Natural killer cell (primary cell): Measurements from ENCODE around the gene CGREF1. TPM values are rescaled to one million over a fixed set of nuclear protein-coding genes. Genes with fewer than 3 reads are reported as not detected.

Experiments used
- ATAC-seq, 3 donors: fragments of 150-1000 bp in 2 of 3; fragments of 200-7000 bp in 1 of 3; cut with Tn5 transposase; 1 replicate in 1 of 3; 2 replicates in 2 of 3; pipeline ENCODE4 v1.10.0; 2021; ENCODE audit warnings: mild to moderate bottlenecking in 2 of 3, moderate library complexity in 2 of 3
- DNase-seq, 2 donors: peaks; one replicate each; pipeline versions ENCODE4 v3.0.0 to v3.0.0-alpha.2; 2013 to 2021; ENCODE audit warnings: mixed read lengths in 1 of 2
- H3K27ac ChIP-seq: one replicate; pipeline ENCODE4 v1.5.1; 2013; ENCODE audit warnings: mild to moderate bottlenecking, low read length
- H3K27me3 ChIP-seq: one replicate; pipeline ENCODE4 v1.6.1; 2013; ENCODE audit warnings: low read length; ENCODE audit not compliant: control insufficient read depth, insufficient read depth
- H3K36me3 ChIP-seq: one replicate; pipeline ENCODE4 v1.6.1; 2013; ENCODE audit warnings: low read length; ENCODE audit not compliant: control insufficient read depth, insufficient read depth
- H3K4me1 ChIP-seq: one replicate; pipeline ENCODE4 v1.6.1; 2013; ENCODE audit warnings: low read length; ENCODE audit not compliant: control insufficient read depth, insufficient read depth
- H3K4me3 ChIP-seq: one replicate; pipeline ENCODE4 v1.5.1; 2013; ENCODE audit warnings: low read length
- H3K9me3 ChIP-seq: one replicate; pipeline ENCODE4 v1.6.1; 2013; ENCODE audit warnings: low read length; ENCODE audit not compliant: control insufficient read depth, insufficient read depth
- H3K27ac Mint-ChIP-seq, 2 donors: one replicate each; pipeline ENCODE4 v1.8.0; 2022; ENCODE audit warnings: mild to moderate bottlenecking in 2 of 2, mixed read lengths in 2 of 2, moderate library complexity in 1 of 2
- H3K27me3 Mint-ChIP-seq, 2 donors: one replicate each; pipeline ENCODE4 v1.8.0; 2022; ENCODE audit warnings: low read depth in 2 of 2, mixed read lengths in 2 of 2
- H3K36me3 Mint-ChIP-seq: one replicate; pipeline ENCODE4 v1.8.0; 2022; ENCODE audit warnings: mixed read lengths
- H3K4me1 Mint-ChIP-seq, 2 donors: one replicate each; pipeline ENCODE4 v1.8.0; 2022; ENCODE audit warnings: mixed read lengths in 2 of 2
- H3K4me3 Mint-ChIP-seq: one replicate; pipeline ENCODE4 v1.8.0; 2022; ENCODE audit warnings: mild to moderate bottlenecking, moderate library complexity, mixed read lengths
- H3K9me3 Mint-ChIP-seq, 2 donors: one replicate each; pipeline ENCODE4 v1.8.0; 2022; ENCODE audit warnings: mixed read lengths in 2 of 2
- CTCF ChIP-seq: fragments of 200-600 bp; IDR thresholded peaks from one replicate; pipeline ENCODE4 v1.8.0; 2022; ENCODE audit warnings: antibody characterized with exemption
- WGBS: methylation state at CpG from one replicate; pipeline ENCODE4 v1.1.7; 2013; ENCODE audit warnings: missing lambda C conversion rate; ENCODE audit not compliant: insufficient coverage; 5-methylcytosine and 5-hydroxymethylcytosine counted together
- intact Hi-C: fragments of 100-400 bp; cut with micrococcal nuclease; formaldehyde crosslinking; loops from one replicate; pipeline ENCODE4 v1.14.2; 2022
- total RNA-seq, 4 donors: library from RNA; stranded (reverse); fragments of 120-200 nt in 1 of 4; gene quantifications; one replicate each; pipeline versions ENCODE4 v1.2.3 to v1.2.4, GENCODE V29; 2013 to 2022

The CGREF1 gene
- total RNA-seq, 3 donors from 2014 or later (not counting 1 experiment from before 2014, with no cell fraction given) = not detected

- no peaks in the 10 kb centered on the region for H3K4me1 Mint-ChIP-seq
- DNase-seq (no peak), ATAC-seq (no peak)
- Histone ChIP-seq H3K4me3 (no peak overlapping the region), H3K36me3 (no peaks in the 10 kb centered on the region), H3K9me3 (no peaks in the 10 kb centered on the region), H3K4me1 (no peaks in the 10 kb centered on the region), H3K27ac (no peak overlapping the region), H3K27me3 (no peaks in the 10 kb centered on the region)
- H3K27ac Mint-ChIP-seq = no peak overlapping the region
- WGBS = 87% methylated on average over 5 of the region's 5 CpGs
- H3K36me3 Mint-ChIP-seq = no peaks in the 10 kb centered on the region
- H3K9me3 Mint-ChIP-seq = no peaks in the 10 kb centered on the region
- TF ChIP-seq CTCF = no peak
- no peak overlapping the region for H3K4me3 Mint-ChIP-seq
- intact Hi-C loops = loop anchor here (1.0 kb wide), 1 partner anchor 178 kb away; no protein-coding TSS in a partner anchor
- H3K27me3 Mint-ChIP-seq = peaks cover 0 to 2% of the 10 kb centered on the region in 2 donors
Measured at GRCh38 chr2:27102329-27102728, 16.6 kb downstream of the CGREF1 start.

GRCh38 chr2:27100036-27100435, 18.9 kb downstream of the CGREF1 start:
- H3K4me3 ChIP-seq = no peak overlapping the region

GRCh38 chr2:27099334-27099955, 19.5 kb downstream of the CGREF1 start:
- Histone ChIP-seq H3K9me3 (no peaks in the 10 kb centered on the region), H3K27me3 (no peaks in the 10 kb centered on the region), H3K4me1 (peaks cover 9% of the 10 kb centered on the region), H3K36me3 (no peaks in the 10 kb centered on the region), H3K4me3 (no peak overlapping the region), H3K27ac (no peak overlapping the region)
- no peak for ATAC-seq
- Mint-ChIP-seq H3K27ac (no peak overlapping the region), H3K4me1 (peaks cover 0 to 16% of the 10 kb centered on the region in 2 donors), H3K9me3 (no peaks in the 10 kb centered on the region), H3K36me3 (no peaks in the 10 kb centered on the region), H3K27me3 (peaks cover 0 to under 1% of the 10 kb centered on the region in 2 donors), H3K4me3 (no peak overlapping the region)
- no peak for TF ChIP-seq CTCF
- no peak for DNase-seq
- 96% methylated on average over 19 of the region's 19 CpGs for WGBS
- intact Hi-C loops = no loop called here

More at GRCh38 chr2:27100036-27100435, 18.9 kb downstream of the CGREF1 start:
- Histone ChIP-seq H3K27me3 (no peaks in the 10 kb centered on the region), H3K4me1 (peaks cover 9% of the 10 kb centered on the region), H3K27ac (no peak overlapping the region), H3K9me3 (no peaks in the 10 kb centered on the region), H3K36me3 (no peaks in the 10 kb centered on the region)
- H3K27ac Mint-ChIP-seq = no peak overlapping the region
- DNase-seq (no peak), ATAC-seq (no peak)
- peaks cover 0 to 2% of the 10 kb centered on the region in 2 donors for H3K27me3 Mint-ChIP-seq
- H3K4me1 Mint-ChIP-seq = peaks cover 0 to 16% of the 10 kb centered on the region in 2 donors
- intact Hi-C loops = no loop called here
- WGBS = 93% methylated on average over 10 of the region's 10 CpGs
- H3K9me3 Mint-ChIP-seq = no peaks in the 10 kb centered on the region
- no peak overlapping the region for H3K4me3 Mint-ChIP-seq
- H3K36me3 Mint-ChIP-seq = no peaks in the 10 kb centered on the region
- TF ChIP-seq CTCF = no peak

- Mint-ChIP-seq H3K27ac (no peak overlapping the region), H3K27me3 (no peaks in the 10 kb centered on the region), H3K4me1 (peaks cover 0 to 16% of the 10 kb centered on the region in 2 donors), H3K9me3 (no peaks in the 10 kb centered on the region), H3K4me3 (no peak overlapping the region), H3K36me3 (no peaks in the 10 kb centered on the region)
- intact Hi-C loops = no loop called here
- no peak overlapping the region for H3K27ac ChIP-seq
- H3K4me3 ChIP-seq = no peak overlapping the region
- TF ChIP-seq CTCF = no peak
- no peaks in the 10 kb centered on the region for H3K9me3 ChIP-seq
- 94% methylated on average over 14 of the region's 14 CpGs for WGBS
- DNase-seq = no peak
- no peaks in the 10 kb centered on the region for H3K36me3 ChIP-seq
- H3K4me1 ChIP-seq = peaks cover 9% of the 10 kb centered on the region
- no peak for ATAC-seq
- H3K27me3 ChIP-seq = no peaks in the 10 kb centered on the region
Measured at GRCh38 chr2:27097341-27097740, 21.6 kb downstream of the CGREF1 start.
